Endometrium (tissue), 2 donors: ENCODE data around the gene CLEC4M.
"Not testable (repeated sequence)": the region's sequence is repeated elsewhere in the genome, so short reads cannot be mapped to it uniquely, and the experiment has no call there.

ENCODE experiments used
- FAIRE-seq: peaks from 2 replicates; lab custom pipeline; 2012; peaks lifted over from hg19 to GRCh38; lab: Jason Lieb, UNC
- donor health status: control.
- donor health status: control.

The CLEC4M gene

GRCh38 chr19:7811989-7812388 lies 48.9 kb downstream of the CLEC4M start:
- no peak for FAIRE-seq

- FAIRE-seq = no peak
These were observed 52.3 kb downstream of the CLEC4M start for GRCh38 chr19:7815325-7815724.

GRCh38 chr19:7816040-7816439 lies 53.0 kb downstream of the CLEC4M start:
- not testable (repeated sequence) for FAIRE-seq

- no peak for FAIRE-seq
These were observed 54.8 kb downstream of the CLEC4M start for GRCh38 chr19:7817801-7818200.

- no peak for FAIRE-seq
These were observed 55.8 kb downstream of the CLEC4M start for GRCh38 chr19:7818806-7819205.
